Neuronal stem cell (in vitro differentiated cells): Measurements from ENCODE around the gene LSP1.

Source experiments
- DNase-seq: peaks from one replicate; pipeline ENCODE4 v3.0.0-alpha.2; 2013; ENCODE audit warnings: low spot score
- H2AFZ ChIP-seq: one replicate; pipeline ENCODE4 v1.6.1; 2013; ENCODE audit warnings: mild to moderate bottlenecking, low read length, inconsistent platforms
- H2AK5ac ChIP-seq: 2 replicates; pipeline ENCODE4 v1.6.1; 2013; ENCODE audit warnings: low read depth, mild to moderate bottlenecking, inconsistent platforms, low read length, moderate library complexity, mixed read lengths
- H2BK120ac ChIP-seq: 2 replicates; pipeline ENCODE4 v1.6.1; 2013; ENCODE audit warnings: low read depth, mild to moderate bottlenecking, inconsistent platforms, low read length, moderate library complexity, mixed read lengths
- H2BK12ac ChIP-seq: one replicate; pipeline ENCODE4 v1.6.1; 2013; ENCODE audit warnings: low read length, inconsistent platforms
- H2BK15ac ChIP-seq: 2 replicates; pipeline ENCODE4 v1.6.1; 2013; ENCODE audit warnings: mild to moderate bottlenecking, low read length, inconsistent platforms, mixed read lengths
- H2BK5ac ChIP-seq: one replicate; pipeline ENCODE4 v1.6.1; 2013; ENCODE audit warnings: inconsistent platforms, mild to moderate bottlenecking, low read length, moderate library complexity
- H3K14ac ChIP-seq: one replicate; pipeline ENCODE4 v1.6.1; 2013; ENCODE audit warnings: low read length, inconsistent platforms
- H3K18ac ChIP-seq: 2 replicates; pipeline ENCODE4 v1.6.1; 2013; ENCODE audit warnings: low read length, inconsistent platforms
- H3K23ac ChIP-seq: 2 replicates; pipeline ENCODE4 v1.6.1; 2013; ENCODE audit warnings: low read depth, mild to moderate bottlenecking, mixed read lengths, low read length, inconsistent platforms; ENCODE audit not compliant: poor library complexity
- H3K27ac ChIP-seq: replicated peaks from 3 replicates; pipeline ENCODE4 v1.5.1; 2013; ENCODE audit warnings: low read length, inconsistent platforms
- H3K27me3 ChIP-seq, 3 experiments: 2 replicates each; pipeline ENCODE4 v1.6.1; 2013; ENCODE audit warnings: low read length in 3 of 3, mild to moderate bottlenecking in 2 of 3, inconsistent platforms in 1 of 3, low read depth in 1 of 3, mixed read lengths in 1 of 3, moderate library complexity in 1 of 3; ENCODE audit not compliant: control insufficient read depth in 3 of 3, insufficient read depth in 3 of 3
- H3K36me3 ChIP-seq, 2 donors: replicated peaks in 1 of 2; 2 replicates each; pipeline ENCODE4 v1.6.1; 2013; ENCODE audit warnings: low read length in 2 of 2; ENCODE audit not compliant: control insufficient read depth in 2 of 2, insufficient read depth in 2 of 2
- H3K4ac ChIP-seq: 2 replicates; pipeline ENCODE4 v1.6.1; 2013; ENCODE audit warnings: inconsistent platforms, mild to moderate bottlenecking, low read length, moderate library complexity
- H3K4me1 ChIP-seq, 2 donors: 1 replicate in 1 of 2; 2 replicates in 1 of 2; pipeline ENCODE4 v1.6.1; 2013; ENCODE audit warnings: low read length in 2 of 2, low read depth in 1 of 2; ENCODE audit not compliant: control insufficient read depth in 2 of 2, insufficient read depth in 1 of 2
- H3K4me2 ChIP-seq: one replicate; pipeline ENCODE4 v1.6.1; 2013; ENCODE audit warnings: mild to moderate bottlenecking, low read length, inconsistent platforms; ENCODE audit not compliant: insufficient read depth, poor library complexity, severe bottlenecking
- H3K4me3 ChIP-seq, 2 donors: 2 replicates each; pipeline ENCODE4 v1.5.1; 2013; ENCODE audit warnings: low read length in 2 of 2, mild to moderate bottlenecking in 2 of 2, inconsistent platforms in 1 of 2, moderate library complexity in 1 of 2
- H3K79me1 ChIP-seq: one replicate; pipeline ENCODE4 v1.6.1; 2013; ENCODE audit warnings: low read depth, mild to moderate bottlenecking, inconsistent platforms, low read length, moderate library complexity
- H3K9ac ChIP-seq: one replicate; pipeline ENCODE4 v1.6.1; 2013; ENCODE audit warnings: mild to moderate bottlenecking, low read depth, low read length, inconsistent platforms; ENCODE audit not compliant: poor library complexity
- H3K9me3 ChIP-seq, 2 donors: replicated peaks in 1 of 2; 2 replicates each; pipeline versions ENCODE3 to v1.6.1; 2013; ENCODE audit warnings: low read length in 2 of 2, mild to moderate bottlenecking in 2 of 2, inconsistent platforms in 1 of 2, low read depth in 1 of 2, mixed read lengths in 1 of 2, moderate library complexity in 1 of 2; ENCODE audit not compliant: control insufficient read depth in 2 of 2, insufficient read depth in 1 of 2
- H4K8ac ChIP-seq: one replicate; pipeline ENCODE4 v1.6.1; 2013; ENCODE audit warnings: low read depth, mild to moderate bottlenecking, inconsistent platforms, low read length, moderate library complexity
- H4K91ac ChIP-seq: one replicate; pipeline ENCODE4 v1.6.1; 2013; ENCODE audit warnings: low read length, low read depth, mild to moderate bottlenecking, inconsistent platforms; ENCODE audit not compliant: poor library complexity
- WGBS, 2 donors: extraction: QIAGEN DNeasy Blood & Tissue Kit; methylation state at CpG; one replicate each; pipeline ENCODE4 v1.1.7; 2013; ENCODE audit warnings: missing lambda C conversion rate in 2 of 2, mixed read lengths in 1 of 2; ENCODE audit not compliant: insufficient read length in 2 of 2, insufficient replicate concordance in 1 of 2; ENCODE audit errors: extremely low coverage in 2 of 2; 5-methylcytosine and 5-hydroxymethylcytosine counted together

LSP1 gene

GRCh38 chr11:1929621-1930461 lies 77.0 kb downstream of the LSP1 start:
- H3K4me3 ChIP-seq = no peak overlapping the region
- H3K14ac ChIP-seq = peak overlapping the region; percentile 71
- peak overlapping the region; percentile 35 for H2AFZ ChIP-seq
- peak overlapping the region; percentile 36 for H2AK5ac ChIP-seq
- no peak overlapping the region for H3K4ac ChIP-seq
- H3K36me3 ChIP-seq = no peaks in the 10 kb centered on the region
- DNase-seq = no peak
- H2BK15ac ChIP-seq = no peak overlapping the region
- H3K23ac ChIP-seq = no peak overlapping the region
- no peak overlapping the region for H2BK12ac ChIP-seq
- no peak overlapping the region for H2BK120ac ChIP-seq
- peak overlapping the region; percentile 86 for H4K8ac ChIP-seq
- no peaks in the 10 kb centered on the region for H3K9me3 ChIP-seq
- no peak overlapping the region for H3K4me2 ChIP-seq
- no peak overlapping the region for H3K9ac ChIP-seq
- no peaks in the 10 kb centered on the region for H3K79me1 ChIP-seq
- no CpG with 5 or more reads among the region's 25 CpGs for WGBS, 2 donors
- H3K27ac ChIP-seq = no peak overlapping the region
- H2BK5ac ChIP-seq = peak overlapping the region; percentile 96
- H3K18ac ChIP-seq = peak overlapping the region; percentile 57
- no peak overlapping the region for H4K91ac ChIP-seq
- H3K27me3 ChIP-seq = peaks cover 0 to 3% (median 0%) of the 10 kb centered on the region in 3 experiments
- peaks cover 11 to 16% of the 10 kb centered on the region in 2 donors for H3K4me1 ChIP-seq

GRCh38 chr11:1930462-1930830 lies 77.6 kb downstream of the LSP1 start:
- Histone ChIP-seq H3K4me3 (no peak overlapping the region), H3K9ac (no peak overlapping the region), H3K27ac (no peak overlapping the region), H4K91ac (no peak overlapping the region), H3K79me1 (no peaks in the 10 kb centered on the region), H3K14ac (no peak overlapping the region), H2BK12ac (no peak overlapping the region), H2AFZ (no peak overlapping the region), H2BK15ac (no peak overlapping the region), H3K23ac (no peak overlapping the region), H3K9me3 (no peaks in the 10 kb centered on the region), H3K27me3 (peaks cover 0 to 3% (median 0%) of the 10 kb centered on the region in 3 experiments), H2AK5ac (no peak overlapping the region), H3K4ac (no peak overlapping the region), H3K18ac (no peak overlapping the region), H4K8ac (no peak overlapping the region), H2BK120ac (no peak overlapping the region), H3K36me3 (no peaks in the 10 kb centered on the region), H2BK5ac (peak overlapping the region; percentile 96), H3K4me1 (peaks cover 11 to 16% of the 10 kb centered on the region in 2 donors), H3K4me2 (no peak overlapping the region)
- DNase-seq = no peak
- no CpG with 5 or more reads among the region's 9 CpGs for WGBS, 2 donors

- Histone ChIP-seq H3K36me3 (no peaks in the 10 kb centered on the region), H3K18ac (no peak overlapping the region), H3K4ac (no peak overlapping the region), H2BK5ac (no peak overlapping the region), H3K23ac (no peak overlapping the region), H3K79me1 (no peaks in the 10 kb centered on the region), H2AK5ac (no peak overlapping the region), H3K14ac (no peak overlapping the region), H3K27me3 (peaks cover 0 to 3% (median 0%) of the 10 kb centered on the region in 3 experiments), H2BK12ac (peak overlapping the region; percentile 41), H3K4me2 (no peak overlapping the region), H2BK15ac (no peak overlapping the region), H2BK120ac (no peak overlapping the region), H4K8ac (peak overlapping the region; percentile 4), H3K4me3 (no peak overlapping the region), H3K27ac (no peak overlapping the region), H4K91ac (no peak overlapping the region), H3K9me3 (no peaks in the 10 kb centered on the region), H3K4me1 (peaks cover 11 to 15% of the 10 kb centered on the region in 2 donors), H2AFZ (peak overlapping the region; percentile 78), H3K9ac (no peak overlapping the region)
- no CpG with 5 or more reads among the region's 18 CpGs for WGBS, 2 donors
- no peak for DNase-seq
Observed at GRCh38 chr11:1931341-1932104, 78.6 kb downstream of the LSP1 start.

GRCh38 chr11:1932105-1932480 lies 79.2 kb downstream of the LSP1 start:
- peaks cover 0 to 3% (median 0%) of the 10 kb centered on the region in 3 experiments for H3K27me3 ChIP-seq
- no peak overlapping the region for H2BK120ac ChIP-seq
- H3K23ac ChIP-seq = no peak overlapping the region
- H2BK15ac ChIP-seq = no peak overlapping the region
- peak overlapping the region; percentile 80 for H3K18ac ChIP-seq
- H3K9me3 ChIP-seq = no peaks in the 10 kb centered on the region
- no peaks in the 10 kb centered on the region for H3K79me1 ChIP-seq
- peak overlapping the region; percentile 4 for H4K8ac ChIP-seq
- no peak overlapping the region for H2AK5ac ChIP-seq
- no peaks in the 10 kb centered on the region for H3K36me3 ChIP-seq
- no peak overlapping the region for H3K27ac ChIP-seq
- H3K4me2 ChIP-seq = no peak overlapping the region
- no peak for DNase-seq
- H3K4ac ChIP-seq = no peak overlapping the region
- peaks cover 8 to 9% of the 10 kb centered on the region in 2 donors for H3K4me1 ChIP-seq
- H2BK5ac ChIP-seq = no peak overlapping the region
- H4K91ac ChIP-seq = no peak overlapping the region
- H3K9ac ChIP-seq = no peak overlapping the region
- H2BK12ac ChIP-seq = peak overlapping the region; percentile 41
- WGBS, 2 donors = no CpG with 5 or more reads among the region's 11 CpGs
- peak overlapping the region; percentile 78 for H2AFZ ChIP-seq
- H3K14ac ChIP-seq = no peak overlapping the region
- H3K4me3 ChIP-seq = no peak overlapping the region
